PC-3 (cell line): ENCODE data around the gene UGCG. TPM values are rescaled to one million over a fixed set of nuclear protein-coding genes. Genes with fewer than 3 reads are reported as not detected.

Experiments used
- ATAC-seq: fragments of 200-7000 bp; cut with Tn5 transposase; 2 replicates; pipeline ENCODE4 v1.9.1; 2020; ENCODE audit warnings: mild to moderate bottlenecking, moderate library complexity
- BruUV-seq: library from RNA; stranded (reverse); fragments of 400-500 nt; replicated peaks from 2 replicates; lab custom pipeline; 2021; lab: Mats Ljungman, UMichigan
- CTCF ChIA-PET: fragments of 300-600 bp; sonication (Branson Sonifier 250); formaldehyde crosslinking; loops from one replicate; lab custom pipeline; 2022; ENCODE audit warnings: antibody characterized with exemption; lab: Charles Lee
- POLR2A ChIA-PET: fragments of 300-600 bp; sonication (Branson Sonifier 250); formaldehyde crosslinking; loops from one replicate; lab custom pipeline; 2022; ENCODE audit warnings: antibody characterized with exemption; ENCODE audit not compliant: unreplicated experiment; lab: Charles Lee
- DNase-seq: peaks from one replicate; pipeline ENCODE4 v3.0.0-alpha.2; 2015
- H2AFZ ChIP-seq: fragments of 300-600 bp; sonication (generic); 2 replicates; pipeline ENCODE4 v1.6.0; 2016; ENCODE audit warnings: antibody characterized with exemption, low read length
- H3F3A ChIP-seq: fragments of 300-600 bp; sonication (generic); one replicate; pipeline ENCODE4 v1.6.0; 2017; ENCODE audit warnings: antibody characterized with exemption, low read length, control low read depth, mild to moderate bottlenecking; ENCODE audit not compliant: unreplicated experiment
- H3K27ac ChIP-seq: fragments of 300-600 bp; sonication (generic); 2 replicates; pipeline ENCODE4 v1.5.1; 2016; ENCODE audit warnings: mild to moderate bottlenecking, low read length
- H3K27me3 ChIP-seq: fragments of 300-600 bp; sonication (generic); 2 replicates; pipeline ENCODE4 v1.6.1; 2016; ENCODE audit warnings: low read length, mixed read lengths
- H3K36me3 ChIP-seq: fragments of 300-600 bp; sonication (generic); 2 replicates; pipeline ENCODE4 v1.6.1; 2016; ENCODE audit warnings: low read depth, mixed run types, low read length, mixed read lengths
- H3K4me1 ChIP-seq: fragments of 300-600 bp; sonication (generic); 2 replicates; pipeline ENCODE4 v1.5.1; 2016; ENCODE audit warnings: low read length; ENCODE audit not compliant: insufficient read depth
- H3K4me2 ChIP-seq: fragments of 300-600 bp; sonication (generic); 2 replicates; pipeline ENCODE4 v1.6.0; 2016; ENCODE audit warnings: low read length
- H3K4me3 ChIP-seq: fragments of 300-600 bp; sonication (generic); 2 replicates; pipeline ENCODE4 v1.5.1; 2016; ENCODE audit warnings: mild to moderate bottlenecking, low read length, mixed read lengths
- H3K79me2 ChIP-seq: fragments of 300-600 bp; sonication (generic); 2 replicates; pipeline ENCODE4 v1.6.1; 2017; ENCODE audit warnings: low read length, mixed read lengths
- H3K9ac ChIP-seq: fragments of 300-600 bp; sonication (generic); 2 replicates; pipeline ENCODE4 v1.6.0; 2016; ENCODE audit warnings: mild to moderate bottlenecking, low read length
- H3K9me2 ChIP-seq: fragments of 300-600 bp; sonication (generic); replicated peaks from 2 replicates; pipeline ENCODE4 v1.6.1; 2016; ENCODE audit warnings: mixed run types, low read length, mixed read lengths
- H3K9me3 ChIP-seq: fragments of 300-600 bp; sonication (generic); 2 replicates; pipeline ENCODE4 v1.6.1; 2016; ENCODE audit warnings: low read length, mixed read lengths
- H4K20me1 ChIP-seq: fragments of 300-600 bp; sonication (generic); 2 replicates; pipeline ENCODE4 v1.6.1; 2016; ENCODE audit warnings: low read length, mixed read lengths
- EZH2 ChIP-seq: fragments of 300-600 bp; sonication (generic); IDR thresholded peaks from one replicate; pipeline ENCODE4 v1.6.1; 2017; ENCODE audit warnings: antibody characterized with exemption, mild to moderate bottlenecking, low read length; ENCODE audit not compliant: unreplicated experiment
- EZH2phosphoT487 ChIP-seq: fragments of 300-600 bp; sonication (generic); IDR thresholded peaks from 2 replicates; pipeline ENCODE4 v1.6.1; 2018; ENCODE audit warnings: mild to moderate bottlenecking, antibody characterized with exemption, low read length, borderline replicate concordance
- intact Hi-C: fragments of 100-400 bp; cut with micrococcal nuclease; formaldehyde crosslinking; loops from 2 replicates; pipeline ENCODE4 v1.9.0; 2023
- total RNA-seq: library from RNA; depleted of rRNA; stranded (reverse); fragments of >200 nt; gene quantifications from 2 replicates; pipeline ENCODE4 v1.2.3, GENCODE V29; 2014
- TF ChIP-seq, protein P1 (sequence below): fragments of 300-600 bp; sonication (generic); conservative IDR thresholded peaks from 2 replicates; pipeline ENCODE4 v1.5.1; 2017; ENCODE audit warnings: antibody characterized with exemption, low read depth, mild to moderate bottlenecking, low read length

Gene UGCG
- total RNA-seq, 1 experiment from 2014 or later: 29.4 TPM

DNA sequence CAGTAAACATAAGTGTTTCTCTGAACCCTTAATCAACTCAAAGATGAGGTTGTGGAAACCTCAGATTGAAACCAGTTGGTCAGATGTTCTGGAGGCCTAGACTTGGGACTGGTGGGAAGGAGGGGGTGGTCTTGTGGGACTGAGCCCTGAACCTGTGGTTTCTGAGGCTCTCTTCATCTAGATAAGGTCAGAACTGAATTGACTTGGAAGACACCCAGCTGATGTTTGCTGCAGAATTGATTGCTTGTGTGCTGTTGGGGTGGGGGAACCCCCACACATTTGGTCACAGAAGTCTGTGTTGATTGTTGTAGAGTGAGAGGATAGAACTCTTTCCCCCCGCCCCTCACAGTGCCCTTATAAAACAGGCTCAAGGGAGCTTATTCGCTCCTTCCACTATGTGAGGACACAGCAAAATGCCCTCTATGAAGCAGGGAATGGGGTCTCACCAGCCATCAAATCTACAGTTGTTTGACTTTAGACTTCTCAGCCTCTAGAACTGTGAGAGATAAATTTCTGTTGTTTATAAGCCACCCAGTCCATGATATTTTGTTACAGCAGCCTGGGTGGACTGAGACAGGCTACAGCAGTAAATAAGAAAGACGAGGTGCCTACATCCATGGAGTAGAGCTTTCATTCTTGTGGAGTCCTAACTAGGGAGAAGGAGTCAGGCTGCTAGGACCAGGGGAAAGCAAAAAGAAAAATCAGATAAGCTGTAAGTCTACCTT lies 25.7 kb upstream of the UGCG start:
- intact Hi-C loops: no loop called here

DNA sequence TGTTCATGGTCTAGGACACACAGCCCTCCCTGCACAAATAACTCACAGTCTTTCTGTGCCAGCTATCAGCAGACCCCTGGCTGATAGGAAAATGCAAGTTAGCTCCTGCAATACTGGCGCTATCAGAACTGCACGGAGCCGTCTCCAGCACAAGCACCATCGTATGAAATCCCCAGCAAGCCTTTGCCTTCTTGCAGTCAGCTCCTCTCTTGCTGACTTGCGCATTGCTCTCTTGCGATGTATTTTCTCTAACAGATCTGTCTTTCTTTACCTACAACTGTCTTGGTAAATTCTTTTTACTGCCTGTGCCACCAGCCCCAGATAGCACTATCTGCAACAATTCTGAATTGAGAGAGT lies 25.1 kb upstream of the UGCG start:
- Histone ChIP-seq H3K4me2 (no peak overlapping the region), H4K20me1 (no peaks in the 10 kb centered on the region), H3K36me3 (no peaks in the 10 kb centered on the region), H3K9ac (no peak overlapping the region), H3K27me3 (no peaks in the 10 kb centered on the region), H3K4me3 (no peak overlapping the region), H3K4me1 (peaks cover 12% of the 10 kb centered on the region; the same call in 1 of the 2 replicates), H3K79me2 (no peaks in the 10 kb centered on the region), H3F3A (no peaks in the 10 kb centered on the region), H2AFZ (no peak overlapping the region), H3K9me2 (no peaks in the 10 kb centered on the region), H3K27ac (no peak overlapping the region), H3K9me3 (no peaks in the 10 kb centered on the region)
- ChIA-PET POLR2A (no interaction called here), CTCF (no interaction called here)
- ATAC-seq (no peak), DNase-seq (no peak)
- TF ChIP-seq EZH2phosphoT487 (no peak), EZH2 (no peak)
- TF ChIP-seq, protein P1, sequence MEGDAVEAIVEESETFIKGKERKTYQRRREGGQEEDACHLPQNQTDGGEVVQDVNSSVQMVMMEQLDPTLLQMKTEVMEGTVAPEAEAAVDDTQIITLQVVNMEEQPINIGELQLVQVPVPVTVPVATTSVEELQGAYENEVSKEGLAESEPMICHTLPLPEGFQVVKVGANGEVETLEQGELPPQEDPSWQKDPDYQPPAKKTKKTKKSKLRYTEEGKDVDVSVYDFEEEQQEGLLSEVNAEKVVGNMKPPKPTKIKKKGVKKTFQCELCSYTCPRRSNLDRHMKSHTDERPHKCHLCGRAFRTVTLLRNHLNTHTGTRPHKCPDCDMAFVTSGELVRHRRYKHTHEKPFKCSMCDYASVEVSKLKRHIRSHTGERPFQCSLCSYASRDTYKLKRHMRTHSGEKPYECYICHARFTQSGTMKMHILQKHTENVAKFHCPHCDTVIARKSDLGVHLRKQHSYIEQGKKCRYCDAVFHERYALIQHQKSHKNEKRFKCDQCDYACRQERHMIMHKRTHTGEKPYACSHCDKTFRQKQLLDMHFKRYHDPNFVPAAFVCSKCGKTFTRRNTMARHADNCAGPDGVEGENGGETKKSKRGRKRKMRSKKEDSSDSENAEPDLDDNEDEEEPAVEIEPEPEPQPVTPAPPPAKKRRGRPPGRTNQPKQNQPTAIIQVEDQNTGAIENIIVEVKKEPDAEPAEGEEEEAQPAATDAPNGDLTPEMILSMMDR: no peak
- intact Hi-C loops: no loop called here
- BruUV-seq: no TSS peak

More for the DNA sequence above, 25.7 kb upstream of the UGCG start:
- ATAC-seq: no peak
- Histone ChIP-seq H3K4me2 (no peak overlapping the region), H3K9ac (no peak overlapping the region), H4K20me1 (no peaks in the 10 kb centered on the region), H3K4me3 (no peak overlapping the region), H3K4me1 (peaks cover 12% of the 10 kb centered on the region; the same call in 1 of the 2 replicates), H2AFZ (no peak overlapping the region), H3K9me2 (no peaks in the 10 kb centered on the region), H3K27me3 (no peaks in the 10 kb centered on the region), H3K9me3 (no peaks in the 10 kb centered on the region), H3K27ac (no peak overlapping the region), H3K36me3 (no peaks in the 10 kb centered on the region), H3K79me2 (no peaks in the 10 kb centered on the region), H3F3A (no peaks in the 10 kb centered on the region)
- TF ChIP-seq EZH2phosphoT487 (no peak), EZH2 (no peak)
- TF ChIP-seq, protein P1: no peak
- ChIA-PET CTCF (no interaction called here), POLR2A (no interaction called here)
- BruUV-seq: no TSS peak
- no peak for DNase-seq

DNA sequence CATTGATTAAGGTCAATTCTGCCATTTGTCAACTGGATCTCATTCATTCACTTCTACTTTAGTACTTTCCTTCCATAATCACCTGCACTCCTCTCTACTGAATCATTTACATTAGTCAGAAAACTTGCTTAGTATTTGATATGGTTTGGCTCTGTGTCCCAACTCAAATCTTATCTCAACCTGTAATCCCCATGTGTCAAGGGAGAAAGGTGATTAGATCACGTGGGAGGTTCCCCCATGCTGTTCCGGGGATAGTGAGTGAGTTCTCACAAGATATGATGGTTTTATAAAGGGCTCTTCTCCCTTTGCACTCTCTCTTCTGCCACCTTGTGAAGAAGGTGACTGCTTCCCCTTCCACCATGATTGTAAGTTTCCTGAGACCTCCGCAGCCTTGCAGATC lies 23.7 kb upstream of the UGCG start:
- POLR2A ChIA-PET: no interaction called here
- no peak overlapping the region for H3K4me2 ChIP-seq
- no peak for DNase-seq
- H3K9me3 ChIP-seq: no peaks in the 10 kb centered on the region
- H2AFZ ChIP-seq: no peak overlapping the region
- no peak overlapping the region for H3K9ac ChIP-seq
- no peaks in the 10 kb centered on the region for H3K9me2 ChIP-seq
- intact Hi-C loops: no loop called here
- no peaks in the 10 kb centered on the region for H3K36me3 ChIP-seq
- H4K20me1 ChIP-seq: no peaks in the 10 kb centered on the region
- no peak overlapping the region for H3K27ac ChIP-seq
- H3F3A ChIP-seq: no peaks in the 10 kb centered on the region
- no peaks in the 10 kb centered on the region for H3K79me2 ChIP-seq
- H3K27me3 ChIP-seq: no peaks in the 10 kb centered on the region
- CTCF ChIA-PET: no interaction called here
- TF ChIP-seq, protein P1: no peak
- no peak for TF ChIP-seq EZH2
- TF ChIP-seq EZH2phosphoT487: no peak
- BruUV-seq: no TSS peak
- ATAC-seq: no peak
- no peaks in the 10 kb centered on the region for H3K4me1 ChIP-seq
- no peak overlapping the region for H3K4me3 ChIP-seq
